T-helper 2 cell treated with Interferon-gamma antibody and Interleukin-4, amounts not matched to agents 5 μg/mL and 100 μg/mL, for 36 hours (primary cell): ENCODE results near the gene TMEM117.
"Not testable (repeated sequence)": the region's sequence is repeated elsewhere in the genome, so short reads cannot be mapped to it uniquely, and the experiment has no call there.

Experiments
- DNase-seq: peaks from one replicate; pipeline ENCODE4 v3.0.0; 2021; ENCODE audit warnings: low spot score
- H3K27ac Mint-ChIP-seq: one replicate; pipeline ENCODE4 v1.8.0; 2021; ENCODE audit warnings: mild to moderate bottlenecking, mixed read lengths
- H3K27me3 Mint-ChIP-seq: one replicate; pipeline ENCODE4 v1.8.0; 2021; ENCODE audit warnings: low read depth, mixed read lengths
- H3K36me3 Mint-ChIP-seq: one replicate; pipeline ENCODE4 v1.8.0; 2021; ENCODE audit warnings: low read depth, mixed read lengths
- H3K4me1 Mint-ChIP-seq: one replicate; pipeline ENCODE4 v1.8.0; 2021; ENCODE audit warnings: low read depth, mixed read lengths
- H3K4me3 Mint-ChIP-seq: one replicate; pipeline ENCODE4 v1.8.0; 2022; ENCODE audit warnings: mild to moderate bottlenecking, moderate library complexity, mixed read lengths
- H3K9me3 Mint-ChIP-seq: one replicate; pipeline ENCODE4 v1.8.0; 2021; ENCODE audit warnings: mixed read lengths

TMEM117 gene

DNA sequence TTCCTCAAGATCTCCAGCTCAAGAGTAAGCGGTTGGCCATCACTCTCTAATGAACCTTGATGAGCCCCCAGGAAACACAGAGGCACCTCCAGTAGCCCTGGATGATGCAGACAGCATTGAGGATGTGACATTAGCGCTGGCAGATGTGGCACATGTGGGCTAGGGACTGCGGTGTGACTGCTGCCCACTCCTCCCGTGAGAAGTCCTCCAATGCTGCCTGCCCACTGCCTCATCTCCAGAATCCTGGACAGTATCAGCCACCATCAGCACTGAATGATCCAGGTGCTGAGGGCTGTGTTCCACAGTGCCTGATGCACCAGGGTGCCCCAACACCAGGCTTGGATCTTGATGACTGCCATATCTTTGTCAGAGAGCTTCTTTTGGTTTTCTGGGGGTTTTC lies 412.6 kb downstream of the TMEM117 start:
- H3K4me3 Mint-ChIP-seq, result no peak overlapping the region
- no peaks in the 10 kb centered on the region for H3K9me3 Mint-ChIP-seq
- no peaks in the 10 kb centered on the region for H3K36me3 Mint-ChIP-seq
- no peaks in the 10 kb centered on the region for H3K4me1 Mint-ChIP-seq
- H3K27me3 Mint-ChIP-seq, result no peaks in the 10 kb centered on the region
- no peak for DNase-seq
- no peak overlapping the region for H3K27ac Mint-ChIP-seq

DNA sequence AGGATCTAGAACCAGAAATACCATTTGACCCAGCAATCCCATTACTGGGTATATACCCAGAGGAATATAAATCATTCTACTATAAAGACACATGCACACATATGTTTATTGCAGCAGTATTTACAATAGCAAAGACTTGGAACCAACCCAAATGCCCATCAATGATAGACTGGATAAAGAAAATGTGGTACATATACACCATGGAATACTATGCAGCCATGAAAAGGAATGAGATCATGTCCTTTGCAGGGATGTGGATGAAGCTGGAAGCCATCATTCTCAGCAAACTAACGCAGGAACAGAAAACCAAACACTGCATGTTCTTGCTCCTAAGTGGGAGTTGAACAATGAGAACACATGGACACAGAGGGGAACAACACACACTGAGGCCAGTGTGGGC lies 414.6 kb downstream of the TMEM117 start:
- not testable (repeated sequence) for H3K27ac Mint-ChIP-seq, H3K36me3 Mint-ChIP-seq, H3K9me3 Mint-ChIP-seq, H3K4me3 Mint-ChIP-seq, H3K27me3 Mint-ChIP-seq, H3K4me1 Mint-ChIP-seq, DNase-seq

DNA sequence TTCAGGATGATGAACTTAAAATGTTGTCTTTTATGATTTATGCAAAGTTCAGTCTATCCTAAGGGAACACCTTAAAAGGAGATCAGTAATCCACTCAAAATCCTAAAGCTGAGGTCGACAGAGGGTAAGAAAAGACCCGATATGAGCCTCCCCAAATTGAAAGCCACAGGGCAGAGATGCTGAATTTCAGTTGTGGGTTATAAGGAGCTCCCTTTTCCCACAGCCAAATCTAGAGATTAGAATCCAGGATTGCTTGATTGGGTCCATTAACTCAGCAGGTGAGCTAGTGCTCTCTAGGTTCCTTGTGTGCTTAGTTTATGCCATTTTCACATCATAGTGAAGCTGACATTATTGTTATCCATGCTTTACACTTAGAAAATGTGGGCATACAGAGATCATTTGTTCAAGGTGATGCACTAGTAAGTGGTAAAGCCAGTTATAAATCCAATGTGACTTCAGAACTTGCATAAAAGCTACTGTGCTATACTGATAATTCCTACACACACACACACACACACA lies 417.5 kb downstream of the TMEM117 start:
- H3K27ac Mint-ChIP-seq, result no peak overlapping the region
- DNase-seq, result no peak
- no peak overlapping the region for H3K4me3 Mint-ChIP-seq
- no peaks in the 10 kb centered on the region for H3K9me3 Mint-ChIP-seq
- H3K4me1 Mint-ChIP-seq, result no peaks in the 10 kb centered on the region
- no peaks in the 10 kb centered on the region for H3K27me3 Mint-ChIP-seq
- no peaks in the 10 kb centered on the region for H3K36me3 Mint-ChIP-seq

DNA sequence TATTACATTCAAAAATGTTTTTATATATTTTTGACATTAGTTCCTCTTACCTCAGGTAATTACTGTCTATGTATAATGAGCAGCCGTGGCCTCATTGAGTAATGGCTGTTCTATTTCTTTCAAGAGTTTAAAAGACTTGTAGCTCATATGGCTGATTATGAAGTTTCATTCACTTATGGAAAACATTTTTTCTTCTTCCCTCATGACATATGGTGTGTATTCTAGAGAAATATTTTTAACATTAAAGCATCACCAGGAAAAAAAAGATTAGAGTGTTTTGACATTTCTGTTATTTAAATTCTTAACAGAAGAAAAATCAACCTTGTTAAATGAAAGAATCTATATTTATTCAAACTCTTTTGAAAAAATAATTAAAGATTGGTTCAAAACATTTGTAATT lies 422.4 kb downstream of the TMEM117 start:
- H3K27ac Mint-ChIP-seq, result no peak overlapping the region
- H3K4me3 Mint-ChIP-seq, result no peak overlapping the region
- no peak for DNase-seq
- H3K4me1 Mint-ChIP-seq, result no peaks in the 10 kb centered on the region
- no peaks in the 10 kb centered on the region for H3K27me3 Mint-ChIP-seq
- H3K36me3 Mint-ChIP-seq, result no peaks in the 10 kb centered on the region
- H3K9me3 Mint-ChIP-seq, result no peaks in the 10 kb centered on the region

DNA sequence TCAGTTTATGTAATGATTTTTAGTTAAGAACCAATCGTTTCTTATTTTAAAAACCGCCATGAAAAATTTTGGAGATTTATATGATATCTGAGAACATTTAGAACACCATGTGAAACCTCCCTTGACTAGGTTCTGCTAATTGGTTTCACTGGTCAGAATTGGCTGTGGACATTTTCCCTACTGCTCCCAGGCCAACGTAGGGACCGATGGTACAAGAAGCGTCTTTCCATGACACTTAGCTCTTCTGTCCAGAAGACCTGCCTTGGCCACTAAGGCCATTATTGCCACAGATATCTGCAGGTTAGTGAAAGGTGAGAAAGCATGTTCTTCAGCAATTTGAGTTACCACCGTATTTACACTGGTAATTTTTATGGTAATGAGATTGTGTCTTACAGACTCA lies 424.0 kb downstream of the TMEM117 start:
- Mint-ChIP-seq H3K4me1 (no peaks in the 10 kb centered on the region), H3K9me3 (no peaks in the 10 kb centered on the region), H3K4me3 (no peak overlapping the region), H3K27ac (no peak overlapping the region), H3K36me3 (no peaks in the 10 kb centered on the region), H3K27me3 (no peaks in the 10 kb centered on the region)
- DNase-seq, result no peak

DNA sequence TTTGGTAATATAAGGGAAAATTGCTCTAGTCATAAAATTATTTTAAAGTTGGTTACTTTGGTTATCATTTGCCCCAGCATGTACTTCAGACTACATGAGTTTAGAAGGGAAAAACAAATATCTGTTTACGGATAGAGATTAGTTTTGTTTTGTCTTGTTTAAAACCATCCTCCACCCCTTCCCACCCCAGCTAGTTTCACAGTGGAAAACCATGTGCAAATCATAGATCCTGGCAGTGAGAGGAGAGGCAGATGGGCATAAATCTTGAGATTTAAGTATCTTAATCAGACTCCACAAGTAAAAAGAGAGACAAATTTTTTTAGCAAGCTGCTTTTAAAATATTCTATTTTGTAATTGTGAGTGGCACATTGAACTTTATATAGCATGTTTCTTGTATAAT lies 424.7 kb downstream of the TMEM117 start:
- Mint-ChIP-seq H3K9me3 (no peaks in the 10 kb centered on the region), H3K36me3 (no peaks in the 10 kb centered on the region), H3K4me3 (no peak overlapping the region), H3K27me3 (no peaks in the 10 kb centered on the region), H3K4me1 (no peaks in the 10 kb centered on the region), H3K27ac (no peak overlapping the region)
- no peak for DNase-seq

DNA sequence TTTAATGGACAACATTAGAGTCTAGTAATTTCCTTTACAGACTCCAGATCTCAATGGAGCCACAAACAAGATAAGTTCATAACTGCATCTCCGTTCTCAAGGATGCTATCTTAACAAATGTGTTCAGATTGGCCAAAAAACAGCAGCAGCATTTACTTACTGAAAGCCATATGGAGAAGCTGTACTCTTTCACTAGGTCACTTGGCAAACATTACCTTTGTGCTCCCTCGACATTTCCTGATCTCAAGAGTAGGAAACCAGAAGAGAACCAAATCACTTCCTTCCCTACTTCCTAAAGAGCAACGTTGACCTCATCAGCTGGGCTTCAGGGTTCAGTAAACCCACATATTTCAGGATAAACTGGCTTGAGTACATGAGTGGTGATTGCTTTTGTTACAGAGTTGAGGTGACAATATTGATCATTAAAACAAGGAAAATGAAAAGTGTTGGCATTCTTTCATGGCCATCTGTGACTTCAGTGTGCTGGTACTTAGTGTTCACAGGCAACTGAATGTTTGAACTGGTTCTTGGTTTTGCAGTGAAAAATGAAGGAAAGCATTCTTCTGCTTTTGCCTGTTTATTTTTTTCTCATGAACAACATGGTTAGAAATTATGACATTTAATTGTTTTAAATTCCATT lies 449.6 kb downstream of the TMEM117 start:
- Mint-ChIP-seq H3K36me3 (no peaks in the 10 kb centered on the region), H3K4me1 (peaks cover 13% of the 10 kb centered on the region), H3K27ac (no peak overlapping the region), H3K9me3 (no peaks in the 10 kb centered on the region), H3K27me3 (peaks cover 2% of the 10 kb centered on the region), H3K4me3 (no peak overlapping the region)
- DNase-seq, result no peak

DNA sequence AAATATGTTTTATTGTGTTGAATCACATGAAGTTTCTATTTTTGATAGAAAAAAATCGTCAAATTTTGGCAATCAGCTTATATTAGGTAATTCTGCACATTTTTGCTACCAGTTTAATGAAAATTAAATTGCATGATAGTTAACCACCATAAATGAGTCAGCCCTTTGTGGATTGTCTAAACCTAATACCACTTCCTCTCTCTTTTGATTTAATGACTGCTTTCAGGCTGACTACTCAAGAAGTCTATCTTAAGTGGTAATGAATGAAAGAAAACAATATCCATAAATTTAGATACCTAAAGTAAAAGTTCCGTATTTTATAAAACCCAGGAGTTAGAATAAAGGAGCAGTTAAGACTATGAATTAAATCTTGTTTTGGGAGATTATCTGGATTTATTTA lies 450.5 kb downstream of the TMEM117 start:
- Mint-ChIP-seq H3K4me1 (peaks cover 13% of the 10 kb centered on the region), H3K27me3 (peaks cover 2% of the 10 kb centered on the region), H3K27ac (no peak overlapping the region), H3K36me3 (no peaks in the 10 kb centered on the region), H3K9me3 (no peaks in the 10 kb centered on the region), H3K4me3 (no peak overlapping the region)
- DNase-seq, result no peak

DNA sequence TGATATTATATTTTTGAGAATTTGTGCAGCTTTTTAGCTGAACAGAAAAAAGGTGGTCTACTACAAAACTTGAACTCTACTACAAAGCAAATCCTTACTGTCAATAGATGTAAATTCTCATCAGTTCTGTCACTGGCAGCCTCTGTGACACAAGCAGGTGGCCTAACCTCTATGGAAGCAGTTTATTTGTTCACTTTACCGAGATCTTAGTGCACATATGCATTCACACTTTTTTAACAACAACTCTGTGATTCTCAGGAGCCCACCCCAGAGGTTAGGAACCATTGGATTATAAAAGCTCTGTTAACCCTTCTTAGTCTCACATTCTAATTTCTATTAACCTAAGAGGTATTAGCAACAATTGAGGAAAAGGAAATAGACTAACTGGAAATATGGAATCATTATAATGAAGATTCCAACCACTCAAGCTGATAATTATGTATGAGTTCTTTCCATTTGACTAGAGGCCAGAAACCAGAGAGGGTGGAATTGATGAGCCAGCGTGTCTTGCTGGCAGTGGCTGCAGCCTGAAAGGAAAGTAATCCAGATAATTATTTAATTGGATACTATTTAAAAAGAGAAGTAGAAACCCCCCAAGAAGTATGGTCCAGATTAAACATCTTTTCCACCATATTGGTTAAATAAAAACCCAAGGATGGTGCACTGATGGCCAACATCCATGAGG lies 451.1 kb downstream of the TMEM117 start:
- H3K9me3 Mint-ChIP-seq, result no peaks in the 10 kb centered on the region
- peaks cover 2% of the 10 kb centered on the region for H3K27me3 Mint-ChIP-seq
- peaks cover 13% of the 10 kb centered on the region for H3K4me1 Mint-ChIP-seq
- H3K36me3 Mint-ChIP-seq, result no peaks in the 10 kb centered on the region
- no peak for DNase-seq
- H3K27ac Mint-ChIP-seq, result no peak overlapping the region
- H3K4me3 Mint-ChIP-seq, result no peak overlapping the region

DNA sequence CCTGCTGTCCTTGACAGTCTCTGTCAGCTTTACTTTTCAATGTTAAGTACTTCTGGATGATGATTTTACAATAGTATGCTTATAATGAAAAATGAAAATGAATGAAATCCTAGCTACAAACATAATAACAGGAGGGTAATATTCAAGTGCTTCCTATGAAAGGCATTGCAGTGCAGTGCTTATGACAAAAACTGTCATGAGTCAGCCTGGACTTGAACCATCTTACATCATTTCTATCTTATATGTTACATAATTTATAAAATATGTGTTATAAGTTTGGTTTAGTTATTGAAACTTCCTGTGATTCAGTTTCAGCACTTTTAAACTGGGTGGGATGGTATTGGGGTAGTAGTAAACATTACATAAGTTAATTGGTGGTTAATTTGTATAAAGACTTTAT lies 451.7 kb downstream of the TMEM117 start:
- no peak for DNase-seq
- no peaks in the 10 kb centered on the region for H3K36me3 Mint-ChIP-seq
- H3K4me1 Mint-ChIP-seq, result peaks cover 14% of the 10 kb centered on the region
- H3K27ac Mint-ChIP-seq, result no peak overlapping the region
- H3K4me3 Mint-ChIP-seq, result no peak overlapping the region
- H3K27me3 Mint-ChIP-seq, result peaks cover 4% of the 10 kb centered on the region
- peaks cover 4% of the 10 kb centered on the region for H3K9me3 Mint-ChIP-seq

DNA sequence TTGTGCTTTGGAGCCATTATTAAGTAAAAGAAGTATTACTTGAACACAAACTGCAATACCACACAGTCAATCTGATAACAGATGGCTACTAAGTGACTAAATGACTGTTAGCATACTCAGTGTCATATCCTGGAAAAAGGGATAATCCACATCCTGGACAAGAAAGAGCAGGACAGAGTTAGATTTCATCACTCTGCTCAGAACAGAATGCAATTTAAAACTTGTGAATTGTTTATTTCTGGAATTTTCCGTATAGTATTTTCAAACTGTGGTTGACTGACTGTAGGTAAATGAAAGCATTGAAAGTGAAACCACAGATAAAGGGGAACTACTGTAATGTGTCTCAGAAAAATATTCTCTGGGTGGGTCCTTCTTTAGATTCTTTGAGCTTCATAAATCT lies 458.8 kb downstream of the TMEM117 start:
- H3K27ac Mint-ChIP-seq, result no peak overlapping the region
- H3K4me1 Mint-ChIP-seq, result peaks cover 16% of the 10 kb centered on the region
- H3K36me3 Mint-ChIP-seq, result no peaks in the 10 kb centered on the region
- H3K27me3 Mint-ChIP-seq, result peaks cover 5% of the 10 kb centered on the region
- H3K9me3 Mint-ChIP-seq, result peaks cover 11% of the 10 kb centered on the region
- H3K4me3 Mint-ChIP-seq, result no peak overlapping the region
- no peak for DNase-seq

DNA sequence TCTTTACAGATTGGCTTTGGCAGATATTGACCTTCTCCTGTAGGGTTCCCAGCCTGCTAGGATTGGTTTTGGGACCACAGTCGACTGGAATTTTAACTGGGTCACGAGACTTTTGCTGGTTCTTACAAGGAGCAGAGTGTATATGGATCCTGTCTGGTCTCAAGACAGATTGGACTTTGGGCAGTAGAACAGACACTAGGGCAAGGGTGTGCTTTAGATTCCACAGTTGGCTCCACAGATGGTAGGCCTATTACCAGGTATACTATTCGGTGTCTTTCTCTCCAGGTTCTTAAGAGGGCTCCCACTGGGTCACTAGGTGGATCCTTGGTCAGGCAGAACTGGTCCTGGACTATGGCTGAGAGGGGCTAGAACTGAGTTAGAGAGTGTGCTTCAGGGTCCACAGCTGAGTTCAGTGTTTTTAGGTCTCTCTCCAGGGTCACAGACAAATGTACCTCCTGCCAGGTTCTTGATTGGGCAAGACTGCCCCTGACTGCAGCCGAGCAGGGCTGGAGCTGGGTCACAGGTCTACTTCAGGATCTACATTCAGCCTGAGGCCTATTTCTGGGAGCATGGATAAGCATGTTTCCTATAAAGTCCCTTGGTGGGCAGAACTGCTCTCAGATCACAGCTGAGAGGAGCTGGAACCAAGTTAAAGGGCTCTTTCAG lies 460.2 kb downstream of the TMEM117 start:
- Mint-ChIP-seq H3K36me3 (no peaks in the 10 kb centered on the region), H3K9me3 (peaks cover 11% of the 10 kb centered on the region), H3K27ac (no peak overlapping the region), H3K4me3 (no peak overlapping the region), H3K27me3 (peaks cover 3% of the 10 kb centered on the region), H3K4me1 (peaks cover 16% of the 10 kb centered on the region)
- no peak for DNase-seq

DNA sequence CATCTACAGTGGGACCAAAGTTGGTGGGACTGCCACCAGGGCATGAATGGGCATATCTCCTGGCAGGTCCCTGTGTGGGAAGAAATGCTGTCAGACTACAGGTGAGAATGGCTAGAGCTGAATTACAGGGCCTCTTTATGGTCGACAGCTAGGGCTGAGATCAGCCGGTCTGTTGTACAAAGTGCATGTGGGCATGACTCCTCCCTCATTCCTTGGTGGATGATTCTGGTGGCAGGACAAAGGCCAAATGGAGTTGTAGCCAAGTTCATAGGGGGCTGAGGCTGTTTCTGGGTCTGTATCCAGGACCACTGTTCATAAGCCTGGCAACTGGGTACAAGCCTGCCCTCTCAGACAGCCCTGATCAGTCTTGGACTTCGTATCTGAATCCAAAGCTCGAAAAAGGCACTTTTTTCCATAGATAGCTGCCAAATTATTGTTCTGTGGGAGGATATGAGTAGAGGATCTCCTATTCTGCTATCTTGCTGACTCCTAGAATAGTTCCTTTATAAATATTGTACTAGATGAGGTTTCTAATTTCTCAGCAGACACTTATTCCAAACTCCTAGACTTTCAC lies 460.8 kb downstream of the TMEM117 start:
- Mint-ChIP-seq H3K4me1 (peaks cover 16% of the 10 kb centered on the region), H3K27me3 (peaks cover 3% of the 10 kb centered on the region), H3K4me3 (no peak overlapping the region), H3K9me3 (peaks cover 11% of the 10 kb centered on the region), H3K36me3 (no peaks in the 10 kb centered on the region), H3K27ac (no peak overlapping the region)
- DNase-seq, result no peak

DNA sequence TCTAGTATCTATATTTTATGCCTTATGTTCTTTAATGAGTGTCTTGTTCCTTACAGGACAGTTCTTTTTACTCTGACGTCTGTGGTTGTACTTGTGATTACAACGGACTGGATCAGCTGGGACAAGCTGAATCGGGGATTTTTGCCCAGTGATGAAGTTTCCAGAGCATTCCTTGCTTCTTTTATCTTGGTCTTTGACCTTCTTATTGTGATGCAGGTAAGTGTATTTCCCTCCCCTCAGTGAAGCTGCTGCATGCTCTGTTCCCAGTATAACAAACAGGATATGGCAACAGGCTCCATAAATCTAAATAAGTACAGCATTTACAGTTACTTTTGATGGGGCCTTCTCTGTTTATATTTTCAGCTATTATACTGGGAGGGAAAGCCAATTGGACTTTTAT lies 463.6 kb downstream of the TMEM117 start:
- H3K4me3 Mint-ChIP-seq, result no peak overlapping the region
- H3K4me1 Mint-ChIP-seq, result peaks cover 8% of the 10 kb centered on the region
- no peak overlapping the region for H3K27ac Mint-ChIP-seq
- H3K9me3 Mint-ChIP-seq, result peaks cover 6% of the 10 kb centered on the region
- H3K27me3 Mint-ChIP-seq, result no peaks in the 10 kb centered on the region
- H3K36me3 Mint-ChIP-seq, result no peaks in the 10 kb centered on the region
- no peak for DNase-seq
